Measurements from ENCODE around the gene ATR.
"Not testable (repeated sequence)": the region's sequence is repeated elsewhere in the genome, so short reads cannot be mapped to it uniquely, and the experiment has no call there.

The ATR gene

DNA sequence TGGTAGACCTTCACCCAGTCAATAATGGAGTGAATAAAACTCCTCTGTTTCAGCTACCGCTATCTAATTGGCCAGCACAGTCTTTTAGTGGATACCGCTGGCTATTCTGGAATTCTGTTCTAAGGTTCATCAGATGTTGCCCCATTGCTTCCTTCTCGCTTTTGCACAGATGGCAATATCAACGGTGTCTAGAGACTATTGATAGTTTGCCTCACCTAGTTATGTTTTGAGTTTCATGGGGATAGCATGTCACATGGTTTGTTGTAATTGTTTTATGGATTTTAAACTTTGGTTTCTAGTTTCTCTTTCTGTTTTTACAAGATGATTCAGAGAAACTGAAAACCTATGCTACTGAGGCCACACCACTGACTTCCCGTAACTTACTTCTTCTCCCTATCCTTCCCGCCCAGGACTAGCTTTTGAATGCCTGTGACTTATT lies 132.7 kb downstream of the ATR start:
- DNase-seq, result peak in 1 of 2 donors; percentile 79

DNA sequence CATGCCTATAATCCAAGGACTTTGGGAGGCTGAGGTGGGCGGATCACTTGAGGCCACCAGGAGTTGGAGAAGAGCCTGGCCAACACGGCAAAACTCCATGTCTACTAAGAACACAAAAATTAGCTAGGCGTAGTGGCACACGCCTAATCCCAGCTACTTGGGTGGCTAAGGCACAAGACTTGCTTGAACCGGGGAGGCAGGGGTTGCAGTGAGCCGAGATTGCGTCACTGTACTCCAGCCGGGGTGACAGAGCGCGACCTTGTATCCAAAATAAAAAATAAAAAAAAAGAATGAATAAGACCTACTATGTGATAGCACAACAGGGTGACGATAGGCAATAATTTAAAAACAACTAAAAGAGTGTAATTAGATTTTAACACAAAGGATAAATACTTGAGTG lies 134.2 kb downstream of the ATR start:
- no peak for DNase-seq

DNA sequence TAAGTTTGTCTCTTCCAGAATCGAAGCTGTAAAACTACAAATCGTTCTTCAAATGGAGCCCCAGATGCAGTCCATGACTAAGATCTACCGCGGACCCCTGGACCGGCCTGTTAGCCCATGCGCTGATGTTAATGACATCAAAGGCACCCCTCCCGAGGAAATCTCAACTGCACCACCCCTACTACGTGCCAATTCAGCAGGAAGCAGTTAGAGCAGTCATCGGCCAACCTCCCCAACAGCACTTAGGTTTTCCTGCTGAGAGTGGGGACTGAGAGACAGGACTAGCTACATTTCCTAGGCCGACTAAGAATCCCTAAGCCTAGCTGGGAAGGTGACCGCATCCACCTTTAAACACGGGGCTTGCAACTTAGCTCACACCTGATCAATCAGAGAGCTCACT lies 135.5 kb downstream of the ATR start:
- DNase-seq, result not testable (repeated sequence)

DNA sequence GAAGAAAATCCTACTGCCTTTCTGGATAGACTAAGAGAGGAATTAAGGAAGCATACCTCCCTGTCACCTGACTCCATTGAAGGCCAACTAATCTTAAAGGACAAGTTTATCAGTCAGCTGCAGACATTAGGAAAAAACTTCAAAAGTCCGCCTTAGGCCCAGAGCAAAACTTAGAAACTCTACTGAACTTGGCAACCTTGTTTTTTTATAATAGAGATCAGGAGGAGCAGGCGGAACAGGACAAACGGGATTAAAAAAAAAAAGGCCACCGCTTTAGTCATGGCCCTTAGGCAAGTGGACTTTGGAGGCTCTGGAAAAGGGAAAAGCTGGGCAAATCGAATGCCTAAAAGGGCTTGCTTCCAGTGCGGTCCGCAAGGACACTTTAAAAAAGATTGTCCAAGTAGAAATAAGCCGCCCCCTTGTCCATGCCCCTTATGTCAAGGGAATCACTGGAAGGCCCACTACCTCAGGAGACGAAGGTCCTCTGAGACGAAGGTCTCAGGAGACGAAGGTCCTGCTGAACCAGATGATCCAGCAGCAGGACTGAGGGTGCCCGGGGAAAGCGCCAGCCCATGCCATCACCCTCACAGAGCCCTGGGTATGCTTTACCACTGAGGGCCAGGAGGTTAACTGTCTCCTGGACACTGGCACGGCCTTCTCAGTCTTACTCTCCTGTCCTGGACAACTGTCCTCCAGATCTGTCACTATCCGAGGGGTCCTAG lies 138.9 kb downstream of the ATR start:
- not testable (repeated sequence) for DNase-seq

DNA sequence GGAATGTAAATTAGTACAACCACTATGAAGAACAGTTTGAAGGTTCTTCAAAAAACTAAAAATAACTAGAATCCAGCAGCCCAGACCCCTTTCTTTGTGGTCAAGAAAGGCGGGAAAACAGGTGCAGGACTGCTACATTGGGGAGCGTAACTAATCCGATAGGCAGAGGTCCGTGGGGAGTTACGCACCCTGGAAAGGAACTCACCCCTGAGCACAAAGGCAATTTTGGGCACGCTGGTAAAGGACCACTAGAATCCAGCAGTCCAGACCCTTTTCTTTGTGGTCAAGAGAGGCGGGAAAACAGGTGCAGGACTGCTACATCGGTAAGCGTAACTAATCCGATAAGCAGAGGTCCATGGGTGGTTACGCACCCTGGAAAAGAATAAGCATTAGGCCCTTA lies 140.4 kb downstream of the ATR start:
- not testable (repeated sequence) for DNase-seq

DNA sequence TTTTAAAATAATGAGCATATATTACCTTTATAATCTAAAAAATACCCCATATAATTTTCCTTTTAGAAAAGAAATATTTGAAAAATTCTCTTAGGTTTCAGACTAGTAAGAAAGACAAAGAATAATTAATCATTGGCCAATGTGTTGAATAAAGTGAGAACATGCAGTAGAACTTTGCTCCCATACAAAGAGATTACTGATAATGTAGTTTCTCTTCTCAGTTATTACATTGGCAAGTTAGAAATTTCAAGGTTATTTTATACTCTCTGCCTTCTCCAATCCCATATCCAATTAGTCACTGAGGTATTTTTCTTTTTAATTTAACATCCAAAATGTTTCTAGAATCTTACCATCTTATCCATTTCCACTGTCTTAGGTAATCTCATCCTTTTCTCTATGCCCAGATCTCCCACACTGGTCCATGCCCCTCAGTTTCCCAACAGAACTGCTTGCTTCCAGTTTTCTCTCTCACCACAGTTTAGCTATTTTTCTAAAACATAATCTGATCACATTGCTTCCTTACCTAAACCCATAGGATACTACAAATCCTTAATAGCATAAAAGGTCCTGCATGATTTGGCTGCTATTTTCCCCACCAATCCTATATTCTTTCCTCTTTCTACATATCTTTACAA lies 141.5 kb downstream of the ATR start:
- no peak for DNase-seq

DNA sequence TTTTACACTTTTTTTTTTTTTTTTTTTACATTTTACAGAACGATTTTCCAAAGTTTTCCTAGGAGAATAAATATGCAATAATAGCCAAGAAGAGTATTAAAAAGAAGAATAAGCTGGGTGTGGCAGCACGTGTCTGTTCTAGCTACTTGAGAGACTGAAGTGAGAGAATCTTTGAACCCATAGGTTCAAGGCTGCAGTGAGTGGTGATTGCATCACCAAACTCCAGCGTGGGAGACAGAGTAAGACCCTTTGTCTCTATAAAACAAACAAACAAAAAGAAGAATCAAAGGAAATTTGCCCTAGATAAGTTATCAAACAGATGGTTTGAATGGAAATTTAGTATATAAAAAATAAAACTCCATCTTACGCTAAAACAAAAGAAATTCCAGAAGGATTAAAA lies 144.0 kb downstream of the ATR start:
- DNase-seq, result no peak

DNA sequence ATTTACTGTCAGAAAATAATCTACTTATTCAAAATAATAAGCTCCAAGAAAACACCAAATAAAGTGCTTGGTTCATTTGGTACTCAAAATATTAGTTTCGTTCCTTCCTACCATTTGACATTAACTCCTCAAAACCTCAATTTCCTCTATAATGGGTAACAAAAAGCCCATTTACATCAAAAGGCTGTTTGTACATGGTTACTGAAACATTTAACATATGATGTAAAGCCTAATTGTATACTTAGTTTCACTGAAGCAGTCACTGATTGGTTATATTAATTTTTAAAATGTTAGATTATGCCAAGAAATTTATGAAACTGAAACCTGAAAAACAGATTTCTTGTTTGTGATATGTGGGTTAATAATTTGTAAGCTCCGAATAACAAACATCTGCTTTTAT lies 145.4 kb downstream of the ATR start:
- DNase-seq, result no peak

DNA sequence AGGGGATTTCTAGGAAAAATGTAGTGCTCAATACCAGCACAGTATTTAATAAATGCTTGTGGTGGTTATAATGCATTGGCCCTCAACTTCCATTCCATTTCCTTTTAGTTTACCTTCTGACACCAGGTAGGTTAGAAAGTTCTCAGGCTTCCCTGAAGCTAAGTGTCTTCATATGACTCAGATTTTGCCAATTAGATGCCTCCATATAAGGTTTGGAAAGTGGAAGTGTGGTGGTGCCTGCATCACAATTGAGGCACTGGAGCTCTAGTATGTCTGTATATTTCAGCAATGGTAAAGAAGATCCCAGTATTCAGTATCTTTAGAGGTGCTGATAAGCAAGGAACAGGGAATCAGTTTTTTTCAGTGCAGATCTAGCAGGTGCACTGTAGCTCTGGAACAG lies 149.0 kb downstream of the ATR start:
- no peak for DNase-seq

DNA sequence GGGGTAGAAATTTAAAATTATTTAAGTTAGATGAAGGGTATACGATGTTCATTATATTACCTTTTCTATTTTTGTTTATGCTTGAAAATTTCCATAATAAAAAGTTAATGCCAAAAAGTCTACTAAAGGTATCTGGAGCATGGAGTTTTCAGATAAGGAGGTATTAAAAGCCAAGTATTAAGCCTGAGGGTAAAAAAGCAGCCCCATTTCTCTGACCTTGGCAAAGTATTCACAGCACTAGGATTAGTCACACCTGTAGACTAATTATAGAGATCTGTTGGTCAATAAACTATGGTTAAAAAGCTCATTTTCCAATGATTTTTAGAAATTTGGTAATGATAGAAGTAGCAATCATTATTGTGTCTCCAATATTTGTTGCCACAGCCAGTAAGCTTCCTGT lies 153.8 kb downstream of the ATR start:
- no peak for DNase-seq

DNA sequence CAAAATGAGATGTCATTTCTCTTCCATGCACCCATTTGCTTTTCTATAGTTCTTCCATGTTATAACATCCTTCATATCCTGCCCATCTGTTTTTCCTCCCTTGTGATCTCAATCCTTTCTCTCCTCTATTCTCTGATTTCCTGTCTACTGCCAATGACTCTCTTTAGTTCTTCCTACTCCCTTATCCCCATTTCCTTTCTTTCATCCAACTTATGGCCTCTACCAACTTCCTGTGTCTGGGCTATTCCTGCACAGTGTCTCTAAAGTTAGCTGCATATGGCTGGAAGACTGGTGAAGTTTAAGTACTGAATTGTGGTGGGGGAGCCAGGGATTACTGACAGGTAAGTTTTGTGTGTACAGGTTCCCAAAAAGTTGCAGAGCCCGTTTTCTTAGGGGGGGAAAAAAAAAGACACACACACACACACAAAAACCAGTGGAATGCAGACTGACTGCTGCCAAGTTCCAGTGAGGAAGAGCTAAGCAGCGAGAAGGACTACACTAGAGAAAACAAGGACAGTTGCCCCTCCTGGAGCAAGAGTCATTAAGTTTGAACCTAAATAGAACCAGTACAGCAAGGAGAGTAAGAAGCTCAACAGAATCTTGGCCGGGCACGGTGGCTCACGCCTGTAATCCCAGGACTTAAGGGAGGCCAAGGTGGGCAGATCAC lies 159.5 kb downstream of the ATR start:
- no peak for DNase-seq

DNA sequence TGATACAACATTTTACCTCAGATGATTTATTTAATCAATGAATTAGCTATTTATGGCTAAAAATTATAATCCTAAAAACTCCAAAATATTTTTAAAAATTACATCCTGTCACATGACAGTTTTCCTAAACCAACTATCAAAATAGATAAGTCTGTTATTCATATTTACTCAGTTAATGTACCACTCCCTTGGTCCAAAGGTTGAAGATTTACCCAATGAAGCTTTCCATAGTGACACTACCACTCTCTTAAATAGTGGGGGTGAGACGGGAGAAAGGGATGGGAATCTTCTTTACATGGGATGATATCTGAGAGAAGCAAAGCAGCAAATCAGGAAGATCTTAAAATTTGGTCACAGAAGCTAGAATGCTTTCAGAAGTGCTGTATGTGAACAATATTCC lies 161.2 kb downstream of the ATR start:
- DNase-seq, result no peak

DNA sequence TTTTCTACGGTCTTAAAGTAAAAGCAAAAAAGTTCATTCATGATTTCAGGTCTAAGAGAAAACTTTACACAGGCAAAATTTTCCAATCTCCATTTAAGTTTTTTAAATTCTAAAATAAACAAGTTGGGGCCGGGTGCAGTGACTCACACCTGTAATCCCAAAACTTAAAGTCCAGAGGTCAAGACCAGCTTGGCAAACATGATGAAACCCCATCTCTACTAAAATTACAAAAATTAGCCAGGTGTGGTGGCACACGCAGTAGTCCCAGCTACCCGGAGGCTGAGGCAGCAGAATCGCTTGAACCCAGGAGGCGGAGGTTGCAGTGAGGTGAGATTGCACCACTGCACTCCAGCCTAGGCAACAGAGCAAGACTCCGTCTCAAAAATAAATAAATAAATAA lies 178.0 kb downstream of the ATR start:
- DNase-seq, result not testable (repeated sequence)
